Measurements from ENCODE around the gene NAALADL2. TPM values are rescaled to one million over a fixed set of nuclear protein-coding genes. Genes with fewer than 3 reads are reported as not detected.

NAALADL2 gene
- total and polyA plus RNA-seq, 9 of the 15 experiments (the other 6 are each of a cell fraction or from before 2014, with no cell fraction given) = 0.29 to 1.1 (median 0.79) TPM; not detected in 1

DNA sequence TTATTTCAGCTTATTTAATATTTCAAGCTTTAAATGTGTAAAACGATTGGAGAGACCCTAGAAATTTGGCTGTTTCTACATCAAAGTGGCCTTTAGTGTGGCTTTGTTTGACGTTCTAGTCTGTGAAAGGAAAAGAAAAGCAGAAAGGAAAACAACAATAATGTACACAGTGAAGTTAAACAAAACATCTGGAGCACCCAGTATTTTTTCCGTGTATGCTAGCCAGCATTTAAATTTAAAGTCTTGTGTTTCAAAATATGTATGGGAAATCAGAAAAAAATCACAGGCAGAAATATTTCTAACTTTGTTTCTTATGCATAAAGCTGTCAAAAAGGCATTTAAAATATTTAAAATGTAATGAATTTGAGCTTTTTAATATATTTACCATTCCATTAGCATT, 218.1 kb downstream of the NAALADL2 start:
- Histone ChIP-seq H3K4me1 (replicated peaks in 1 of 2; ENCODE audit: control insufficient read depth in 2 of 2, insufficient read depth in 2 of 2, low read length in 2 of 2) (no peaks in the 10 kb centered on the region), H3K9me1 (ENCODE audit: control insufficient read depth, insufficient read depth, low read length) (no peaks in the 10 kb centered on the region), H3K9ac (ENCODE audit: insufficient read depth in 1 of 2, low read depth in 2 of 2, low read length in 2 of 2) (no peak overlapping the region), H3K27ac (ENCODE audit: extremely low read depth, low read depth, low read length) (no peak overlapping the region), H3K27me3 (ENCODE audit: control insufficient read depth in 2 of 2, insufficient read depth in 2 of 2, low read length in 2 of 2) (no peaks in the 10 kb centered on the region), H2AFZ (ENCODE audit: low read depth, low read length) (no peak overlapping the region), H3K4me3 (no peak overlapping the region), H3K36me3 (ENCODE audit: control insufficient read depth, insufficient read depth, low read length) (no peaks in the 10 kb centered on the region), H3K4me2 (ENCODE audit: insufficient read depth, low read length) (no peak overlapping the region), H3K9me3 (replicated peaks; ENCODE audit: control insufficient read depth, insufficient read depth, low read depth, low read length) (peaks cover 2% of the 10 kb centered on the region; the same call in 1 of the 2 replicates), H3K79me2 (ENCODE audit: control insufficient read depth, insufficient read depth, low read length) (no peaks in the 10 kb centered on the region), H4K20me1 (replicated peaks; ENCODE audit: control insufficient read depth, insufficient read depth, low read length) (no peaks in the 10 kb centered on the region)
- no TSS peak for BruUV-seq (replicated peaks)
- ChIA-PET CTCF (ENCODE audit: low intra/inter-chr PET ratio) (no interaction called here), POLR2A (no interaction called here)
- no peak for DNase-seq (ENCODE audit: extremely low read depth in 1 of 4, low spot score in 3 of 4)
- TF ChIP-seq, protein P1, sequence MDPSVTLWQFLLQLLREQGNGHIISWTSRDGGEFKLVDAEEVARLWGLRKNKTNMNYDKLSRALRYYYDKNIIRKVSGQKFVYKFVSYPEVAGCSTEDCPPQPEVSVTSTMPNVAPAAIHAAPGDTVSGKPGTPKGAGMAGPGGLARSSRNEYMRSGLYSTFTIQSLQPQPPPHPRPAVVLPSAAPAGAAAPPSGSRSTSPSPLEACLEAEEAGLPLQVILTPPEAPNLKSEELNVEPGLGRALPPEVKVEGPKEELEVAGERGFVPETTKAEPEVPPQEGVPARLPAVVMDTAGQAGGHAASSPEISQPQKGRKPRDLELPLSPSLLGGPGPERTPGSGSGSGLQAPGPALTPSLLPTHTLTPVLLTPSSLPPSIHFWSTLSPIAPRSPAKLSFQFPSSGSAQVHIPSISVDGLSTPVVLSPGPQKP (CRISPR knock-in tag; IDR thresholded peaks at IDR 0.05) = no peak
- no peak for TF ChIP-seq TOE1 (IDR thresholded peaks at IDR 0.05; ENCODE audit: borderline replicate concordance)
- no peak for TF ChIP-seq TOE1 (CRISPR knock-in tag; IDR thresholded peaks at IDR 0.05; ENCODE audit: borderline replicate concordance, low read depth)
- TF ChIP-seq, protein P2, sequence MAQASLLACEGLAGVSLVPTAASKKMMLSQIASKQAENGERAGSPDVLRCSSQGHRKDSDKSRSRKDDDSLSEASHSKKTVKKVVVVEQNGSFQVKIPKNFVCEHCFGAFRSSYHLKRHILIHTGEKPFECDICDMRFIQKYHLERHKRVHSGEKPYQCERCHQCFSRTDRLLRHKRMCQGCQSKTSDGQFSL (CRISPR knock-in tag; IDR thresholded peaks at IDR 0.05) = no peak
- TF ChIP-seq, protein P2 (tag; IDR thresholded peaks at IDR 0.05) = no peak
- no peak for TF ChIP-seq KAT7 (CRISPR knock-in tag; IDR thresholded peaks at IDR 0.05; ENCODE audit: borderline replicate concordance)
- no peak for TF ChIP-seq BRD4 (IDR thresholded peaks at IDR 0.05)
- no peak for TF ChIP-seq ZNF354B (CRISPR knock-in tag; IDR thresholded peaks at IDR 0.05)
- no peak for TF ChIP-seq ZFX (CRISPR knock-in tag; IDR thresholded peaks at IDR 0.05)
- TF ChIP-seq SIN3A (IDR thresholded peaks at IDR 0.05; ENCODE audit: borderline replicate concordance in 2 of 2, control insufficient read depth in 1 of 2, low read depth in 2 of 2, low read length in 2 of 2) = no peak
- no peak for TF ChIP-seq PHF8 (IDR thresholded peaks at IDR 0.05; ENCODE audit: borderline replicate concordance, low read length)
- TF ChIP-seq PRPF4 (IDR thresholded peaks at IDR 0.05; ENCODE audit: insufficient read depth, low read depth, low read length, poor library complexity, severe bottlenecking) = no peak
- TF ChIP-seq ZNF282 (CRISPR knock-in tag; IDR thresholded peaks at IDR 0.05) = no peak
- TF ChIP-seq DMBX1 (CRISPR knock-in tag; IDR thresholded peaks at IDR 0.05; ENCODE audit: borderline replicate concordance) = no peak
- TF ChIP-seq SREBF2 (CRISPR knock-in tag; IDR thresholded peaks at IDR 0.05) = no peak
- TF ChIP-seq, protein P3, sequence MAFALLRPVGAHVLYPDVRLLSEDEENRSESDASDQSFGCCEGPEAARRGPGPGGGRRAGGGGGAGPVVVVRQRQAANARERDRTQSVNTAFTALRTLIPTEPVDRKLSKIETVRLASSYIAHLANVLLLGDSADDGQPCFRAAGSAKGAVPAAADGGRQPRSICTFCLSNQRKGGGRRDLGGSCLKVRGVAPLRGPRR (CRISPR knock-in tag; IDR thresholded peaks at IDR 0.05) = no peak
- TF ChIP-seq ARNT (IDR thresholded peaks at IDR 0.05) = no peak
- no peak for TF ChIP-seq CHD1 (IDR thresholded peaks at IDR 0.05; ENCODE audit: low read length)
- no peak for TF ChIP-seq POLR2H (tag; IDR thresholded peaks at IDR 0.05; ENCODE audit: low read depth)
- in situ Hi-C loops (cut with MboI) = no loop called here
- WGBS (ENCODE audit: insufficient coverage, low coverage, missing lambda C conversion rate) = 2% methylated on average over 3 of the region's 3 CpGs
- no peak for FAIRE-seq
- ATAC-seq = no peak
- intact Hi-C loops (cut with micrococcal nuclease) = no loop called here
